GDM1 (cell line): ENCODE data around the gene USPL1.

Experiments
- DNase-seq: peaks from one replicate; lab custom pipeline; 2025; lab: John Stamatoyannopoulos, UW

The USPL1 gene

GRCh38 chr13:30697177-30697953 lies 79.6 kb downstream of the USPL1 start:
- no peak for DNase-seq

GRCh38 chr13:30697996-30698401 lies 80.3 kb downstream of the USPL1 start:
- no peak for DNase-seq

GRCh38 chr13:30698488-30699005 lies 80.8 kb downstream of the USPL1 start:
- no peak for DNase-seq

- DNase-seq: peak; percentile 14
These were observed 82.6 kb downstream of the USPL1 start for GRCh38 chr13:30700364-30700763.

- DNase-seq: no peak
These were observed 84.3 kb downstream of the USPL1 start for GRCh38 chr13:30702006-30702405.

GRCh38 chr13:30704596-30704995 lies 86.9 kb downstream of the USPL1 start:
- no peak for DNase-seq

- no peak for DNase-seq
These were observed 88.0 kb downstream of the USPL1 start for GRCh38 chr13:30705680-30706079.

- DNase-seq: no peak
These were observed 90.8 kb downstream of the USPL1 start for GRCh38 chr13:30708541-30708940.
